ENCODE data around the gene DPYD. TPM values are rescaled to one million over a fixed set of nuclear protein-coding genes. Genes with fewer than 3 reads are reported as not detected.

Gene DPYD
- total and polyA plus RNA-seq, 10 of the 15 experiments (the other 5 are each of a cell fraction or from before 2014, with no cell fraction given) = 5.7 to 23.8 (median 10.2) TPM

GRCh38 chr1:97711858-97712257, 209.0 kb downstream of the DPYD start:
- Histone ChIP-seq H3K79me2 (ENCODE audit: control insufficient read depth, insufficient read depth, low read length) (no peaks in the 10 kb centered on the region), H3K4me1 (ENCODE audit: control insufficient read depth, insufficient read depth, low read length) (no peaks in the 10 kb centered on the region), H3K27me3 (replicated peaks in 1 of 2; ENCODE audit: control insufficient read depth in 2 of 2, insufficient read depth in 2 of 2, low read length in 1 of 2) (no peaks in the 10 kb centered on the region), H3K4me2 (ENCODE audit: control insufficient read depth, insufficient read depth) (no peak overlapping the region), H4K20me1 (ENCODE audit: control insufficient read depth, insufficient read depth) (no peaks in the 10 kb centered on the region), H2AFZ (ENCODE audit: control insufficient read depth, low read depth, low read length) (no peak overlapping the region), H3K36me3 (ENCODE audit: control insufficient read depth in 2 of 2, insufficient read depth in 2 of 2, low read length in 1 of 2) (no peaks in the 10 kb centered on the region), H3K9ac (ENCODE audit: control insufficient read depth, insufficient read depth, low read length) (no peak overlapping the region), H3K9me3 (replicated peaks; ENCODE audit: control insufficient read depth, insufficient read depth, low read length) (no peaks in the 10 kb centered on the region), H3K4me3 (no peak overlapping the region), H3K27ac (ENCODE audit: control insufficient read depth, insufficient read depth) (no peak overlapping the region)
- CTCF ChIA-PET = no interaction called here
- POLR2A ChIA-PET = no interaction called here
- 33% methylated on average over 1 of the region's 1 CpG for whole genome bisulfite sequencing (ENCODE audit: insufficient coverage, insufficient replicate concordance, low lambda C conversion rate, missing lambda C conversion rate)
- intact Hi-C loops (cut with micrococcal nuclease; ENCODE audit: unreplicated experiment) (no loop called here), in situ Hi-C loops (cut with MboI) (no loop called here)
- SMC1A ChIA-PET (ENCODE audit: uncharacterized antibody, unreplicated experiment) = no interaction called here
- BruUV-seq (replicated peaks) = no TSS peak
- no peak for FAIRE-seq
- no peak for ATAC-seq
- TF ChIP-seq BHLHE40 (IDR thresholded peaks at IDR 0.05; ENCODE audit: borderline replicate concordance in 1 of 2, low read depth in 2 of 2, low read length in 1 of 2) (no peak), YBX1 (IDR thresholded peaks at IDR 0.05) (no peak), ZNF687 (IDR thresholded peaks at IDR 0.05) (no peak), HDAC6 (IDR thresholded peaks at IDR 0.05; ENCODE audit: unreplicated experiment) (no peak)
- RAD21 ChIA-PET (ENCODE audit: unreplicated experiment) = no interaction called here
- DNase-seq (ENCODE audit: low read depth, low spot score) = no peak

Measured in GM12878 (cell line).